Neural cell (in vitro differentiated cells): ENCODE results near the gene BSN. TPM values are rescaled to one million over a fixed set of nuclear protein-coding genes. Genes with fewer than 3 reads are reported as not detected.

Experiments
- H2AFZ ChIP-seq: fragments of 200-600, 300-800 bp; sonication (generic), shearing (Covaris generic); 2 replicates; pipeline ENCODE4 v1.6.0; 2014; ENCODE audit warnings: low read depth, mild to moderate bottlenecking, antibody characterized with exemption, low read length, moderate library complexity
- H3F3A ChIP-seq: fragments of 200-600 bp; shearing (Covaris generic); 2 replicates; pipeline ENCODE4 v1.6.1; 2016; ENCODE audit warnings: mild to moderate bottlenecking, moderate library complexity, mixed read lengths, antibody characterized with exemption, low read length; ENCODE audit not compliant: insufficient read depth, poor library complexity, severe bottlenecking
- H3K27ac ChIP-seq: fragments of 200-600, 300-800 bp; sonication (generic), shearing (Covaris generic); 2 replicates; pipeline ENCODE4 v1.5.1; 2014; ENCODE audit warnings: mild to moderate bottlenecking, low read length, moderate library complexity
- H3K27me3 ChIP-seq: fragments of 300-800, 200-600 bp; sonication (generic), shearing (Covaris generic); 2 replicates; pipeline ENCODE4 v1.6.0; 2014; ENCODE audit warnings: mild to moderate bottlenecking, low read depth, low read length, moderate library complexity; ENCODE audit not compliant: insufficient read depth
- H3K36me3 ChIP-seq: fragments of 300-800, 200-600 bp; sonication (generic), shearing (Covaris generic); 2 replicates; pipeline ENCODE4 v1.5.1; 2014; ENCODE audit warnings: mild to moderate bottlenecking, antibody characterized with exemption, low read length, moderate library complexity; ENCODE audit not compliant: insufficient read depth
- H3K4me2 ChIP-seq: fragments of 300-800, 200-600 bp; sonication (generic), shearing (Covaris generic); 2 replicates; pipeline ENCODE4 v1.6.0; 2014; ENCODE audit warnings: mild to moderate bottlenecking, low read length
- H3K4me3 ChIP-seq: fragments of 300-800, 200-600 bp; sonication (generic), shearing (Covaris generic); 2 replicates; pipeline ENCODE4 v1.5.1; 2014; ENCODE audit warnings: mild to moderate bottlenecking, low read length, moderate library complexity
- H3K79me2 ChIP-seq: fragments of 200-600 bp; shearing (Covaris generic); replicated peaks from 2 replicates; pipeline ENCODE4 v1.6.0; 2014; ENCODE audit warnings: mild to moderate bottlenecking, low read length, moderate library complexity; ENCODE audit not compliant: insufficient read depth
- H3K9ac ChIP-seq: fragments of 300-800, 200-600 bp; sonication (generic), shearing (Covaris generic); 2 replicates; pipeline ENCODE4 v1.6.1; 2016; ENCODE audit warnings: mild to moderate bottlenecking, low read length, mixed read lengths
- H3K9me2 ChIP-seq: fragments of 200-600 bp; shearing (Covaris generic); 2 replicates; pipeline ENCODE4 v1.6.1; 2016; ENCODE audit warnings: mild to moderate bottlenecking, low read length, mixed read lengths; ENCODE audit not compliant: insufficient read depth
- H3K9me3 ChIP-seq: fragments of 200-600, 300-800 bp; sonication (generic), shearing (Covaris generic); 2 replicates; pipeline ENCODE4 v1.6.1; 2016; ENCODE audit warnings: mild to moderate bottlenecking, mixed run types, low read length, moderate library complexity, mixed read lengths
- H4K20me1 ChIP-seq: fragments of 200-600 bp; shearing (Covaris generic); 2 replicates; pipeline ENCODE4 v1.6.1; 2016; ENCODE audit warnings: mild to moderate bottlenecking, mixed run types; ENCODE audit not compliant: insufficient read depth
- EP300 ChIP-seq: fragments of 450-650 bp; conservative IDR thresholded peaks from 2 replicates; pipeline ENCODE4 v1.6.1; 2014; ENCODE audit warnings: antibody characterized with exemption, mild to moderate bottlenecking, moderate library complexity; ENCODE audit not compliant: poor library complexity, severe bottlenecking
- EZH2 ChIP-seq: fragments of 200-600, 300-800 bp; shearing (Covaris generic), sonication (generic); IDR thresholded peaks from 2 replicates; pipeline ENCODE4 v1.6.1; 2014; ENCODE audit warnings: antibody characterized with exemption, low read length, borderline replicate concordance, mild to moderate bottlenecking; ENCODE audit not compliant: insufficient read depth, poor library complexity, severe bottlenecking
- MXI1 ChIP-seq: fragments of 450-650 bp; conservative IDR thresholded peaks from 2 replicates; pipeline ENCODE4 v1.6.1; 2014; ENCODE audit warnings: antibody characterized with exemption, mild to moderate bottlenecking; ENCODE audit not compliant: poor library complexity, severe bottlenecking
- POLR2AphosphoS5 ChIP-seq: IDR thresholded peaks from 2 replicates; pipeline ENCODE4 v1.6.1; 2012
- RAD21 ChIP-seq: fragments of 450-650 bp; conservative IDR thresholded peaks from 2 replicates; pipeline ENCODE4 v1.6.1; 2014; ENCODE audit warnings: antibody characterized with exemption, mild to moderate bottlenecking, moderate library complexity
- REST ChIP-seq: IDR thresholded peaks from 2 replicates; pipeline ENCODE4 v1.6.1; 2012; ENCODE audit warnings: borderline replicate concordance
- SMC3 ChIP-seq: fragments of 450-650 bp; conservative IDR thresholded peaks from 2 replicates; pipeline ENCODE4 v1.6.1; 2014; ENCODE audit warnings: antibody characterized with exemption, mild to moderate bottlenecking, moderate library complexity; ENCODE audit not compliant: poor library complexity
- TAF1 ChIP-seq: IDR thresholded peaks from 2 replicates; pipeline ENCODE4 v1.6.1; 2012; ENCODE audit warnings: low read depth
- polyA plus RNA-seq: library from polyadenylated mRNA; depleted of rRNA; stranded (reverse); fragments of >200 nt; gene quantifications from 2 replicates; pipeline ENCODE4 v1.2.3, GENCODE V29; 2014
- TF ChIP-seq, protein P1 (sequence below): fragments of 450-650 bp; IDR thresholded peaks from 2 replicates; pipeline ENCODE4 v1.5.1; 2014; ENCODE audit warnings: antibody characterized with exemption, mild to moderate bottlenecking, moderate library complexity; ENCODE audit not compliant: poor library complexity, severe bottlenecking

The BSN gene
- polyA plus RNA-seq, 1 donor from 2014 or later = 2.0 TPM

DNA sequence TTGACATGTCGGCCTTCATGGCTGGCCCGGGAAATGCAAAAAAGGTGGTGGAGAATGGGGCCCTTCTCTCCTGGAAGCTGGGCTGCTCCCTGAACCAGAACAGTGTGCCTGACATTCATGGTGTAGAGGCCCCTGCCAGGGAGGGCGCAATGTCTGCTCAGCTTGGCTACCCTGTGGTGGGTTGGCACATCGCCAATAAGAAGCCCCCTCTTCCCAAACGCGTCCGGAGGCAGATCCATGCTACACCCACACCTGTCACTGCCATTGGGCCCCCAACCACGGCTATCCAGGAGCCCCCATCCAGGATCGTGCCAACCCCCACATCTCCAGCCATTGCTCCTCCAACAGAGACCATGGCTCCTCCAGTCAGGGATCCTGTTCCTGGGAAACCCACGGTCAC lies 23.1 kb upstream of the BSN start:
- Histone ChIP-seq H3K4me2 (no peak overlapping the region), H2AFZ (no peak overlapping the region), H3K9me2 (no peaks in the 10 kb centered on the region), H4K20me1 (no peaks in the 10 kb centered on the region), H3K36me3 (peaks cover 7% of the 10 kb centered on the region), H3F3A (no peaks in the 10 kb centered on the region), H3K9ac (no peak overlapping the region), H3K4me3 (no peak overlapping the region), H3K27me3 (no peaks in the 10 kb centered on the region), H3K27ac (no peak overlapping the region), H3K79me2 (no peaks in the 10 kb centered on the region), H3K9me3 (no peaks in the 10 kb centered on the region)
- TF ChIP-seq MXI1 (no peak), EZH2 (no peak), POLR2AphosphoS5 (no peak), REST (no peak), TAF1 (no peak), EP300 (no peak), RAD21 (no peak), SMC3 (no peak)
- TF ChIP-seq, protein P1, sequence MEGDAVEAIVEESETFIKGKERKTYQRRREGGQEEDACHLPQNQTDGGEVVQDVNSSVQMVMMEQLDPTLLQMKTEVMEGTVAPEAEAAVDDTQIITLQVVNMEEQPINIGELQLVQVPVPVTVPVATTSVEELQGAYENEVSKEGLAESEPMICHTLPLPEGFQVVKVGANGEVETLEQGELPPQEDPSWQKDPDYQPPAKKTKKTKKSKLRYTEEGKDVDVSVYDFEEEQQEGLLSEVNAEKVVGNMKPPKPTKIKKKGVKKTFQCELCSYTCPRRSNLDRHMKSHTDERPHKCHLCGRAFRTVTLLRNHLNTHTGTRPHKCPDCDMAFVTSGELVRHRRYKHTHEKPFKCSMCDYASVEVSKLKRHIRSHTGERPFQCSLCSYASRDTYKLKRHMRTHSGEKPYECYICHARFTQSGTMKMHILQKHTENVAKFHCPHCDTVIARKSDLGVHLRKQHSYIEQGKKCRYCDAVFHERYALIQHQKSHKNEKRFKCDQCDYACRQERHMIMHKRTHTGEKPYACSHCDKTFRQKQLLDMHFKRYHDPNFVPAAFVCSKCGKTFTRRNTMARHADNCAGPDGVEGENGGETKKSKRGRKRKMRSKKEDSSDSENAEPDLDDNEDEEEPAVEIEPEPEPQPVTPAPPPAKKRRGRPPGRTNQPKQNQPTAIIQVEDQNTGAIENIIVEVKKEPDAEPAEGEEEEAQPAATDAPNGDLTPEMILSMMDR = no peak

- Histone ChIP-seq H3K9me2 (no peaks in the 10 kb centered on the region), H2AFZ (no peak overlapping the region), H3K9ac (no peak overlapping the region), H3K36me3 (peaks cover 7% of the 10 kb centered on the region), H3K27ac (no peak overlapping the region), H3K79me2 (no peaks in the 10 kb centered on the region), H3K9me3 (no peaks in the 10 kb centered on the region), H3K4me3 (no peak overlapping the region), H3K27me3 (no peaks in the 10 kb centered on the region), H3F3A (no peaks in the 10 kb centered on the region), H3K4me2 (no peak overlapping the region), H4K20me1 (no peaks in the 10 kb centered on the region)
- TF ChIP-seq TAF1 (no peak), RAD21 (no peak), REST (no peak), POLR2AphosphoS5 (no peak), EP300 (no peak)
Measured at GRCh38 chr3:49531715-49532114, 22.6 kb upstream of the BSN start.
